ENCODE results near the gene ARID1B. TPM values are rescaled to one million over a fixed set of nuclear protein-coding genes. Genes with fewer than 3 reads are reported as not detected.

Gene ARID1B
- total RNA-seq, 6 experiments from 2014 or later = 23.2 to 35.3 (median 30.7) TPM

- Histone ChIP-seq H3K27ac (no peak overlapping the region), H3K9me3 (no peaks in the 10 kb centered on the region), H3K36me3 (no peaks in the 10 kb centered on the region), H3K4me1 (peaks cover 0 to 12% (median 3%) of the 10 kb centered on the region in 4 donors), H3K4me3 (no peak overlapping the region), H3K27me3 (peaks cover 0 to 17% of the 10 kb centered on the region in 2 donors)
- 50% methylated on average over 2 of the region's 3 CpGs for WGBS (ENCODE audit: insufficient coverage, low coverage, low lambda C conversion rate, missing lambda C conversion rate)
- TF ChIP-seq CTCF (IDR thresholded peaks at IDR 0.05) (no peak), POLR2A (IDR thresholded peaks at IDR 0.05) (no peak)
- ATAC-seq = no peak
- DNase-seq = no peak
- intact Hi-C loops (cut with DNase I) = no loop called here
Observed at GRCh38 chr6:157239148-157239547, 462.0 kb downstream of the ARID1B start.

- no peak for DNase-seq
- H3K36me3 ChIP-seq = no peaks in the 10 kb centered on the region
- no peaks in the 10 kb centered on the region for H3K9me3 ChIP-seq
- peaks cover 0 to 12% (median 3%) of the 10 kb centered on the region in 4 donors for H3K4me1 ChIP-seq
- intact Hi-C loops (cut with DNase I) = no loop called here
- 82% methylated on average over 12 of the region's 12 CpGs for WGBS (ENCODE audit: insufficient coverage, low coverage, low lambda C conversion rate, missing lambda C conversion rate)
- H3K27ac ChIP-seq = no peak overlapping the region
- H3K27me3 ChIP-seq = peaks cover 0 to 17% of the 10 kb centered on the region in 2 donors
- no peak for ATAC-seq
- H3K4me3 ChIP-seq = no peak overlapping the region
- TF ChIP-seq CTCF (IDR thresholded peaks at IDR 0.05) = no peak
- no peak for TF ChIP-seq POLR2A (IDR thresholded peaks at IDR 0.05)
Observed at GRCh38 chr6:157239671-157240058, 462.5 kb downstream of the ARID1B start.

GRCh38 chr6:157240059-157240959 is 463.1 kb downstream of the ARID1B start:
- WGBS (ENCODE audit: insufficient coverage, low coverage, low lambda C conversion rate, missing lambda C conversion rate) = 40% methylated on average over 21 of the region's 28 CpGs
- DNase-seq = peak in 1 of 3 donors; percentile 43
- H3K4me1 ChIP-seq = peaks cover 0 to 12% (median 3%) of the 10 kb centered on the region in 4 donors
- no peak for TF ChIP-seq POLR2A (IDR thresholded peaks at IDR 0.05)
- no peak for TF ChIP-seq CTCF (IDR thresholded peaks at IDR 0.05)
- H3K27ac ChIP-seq = no peak overlapping the region
- ATAC-seq = peak; percentile 14 to 58 (median 30)
- H3K9me3 ChIP-seq = no peaks in the 10 kb centered on the region
- H3K4me3 ChIP-seq = peak overlapping the region in 1 of 3 donors; percentile 6
- no peaks in the 10 kb centered on the region for H3K36me3 ChIP-seq
- H3K27me3 ChIP-seq = peaks cover 0 to 16% of the 10 kb centered on the region in 2 donors
- intact Hi-C loops (cut with DNase I) = no loop called here

- 62% methylated on average over 7 of the region's 10 CpGs for WGBS (ENCODE audit: insufficient coverage, low coverage, low lambda C conversion rate, missing lambda C conversion rate)
- no peaks in the 10 kb centered on the region for H3K9me3 ChIP-seq
- no peaks in the 10 kb centered on the region for H3K36me3 ChIP-seq
- peaks cover 0 to 9% of the 10 kb centered on the region in 2 donors for H3K27me3 ChIP-seq
- no peak overlapping the region for H3K4me3 ChIP-seq
- peaks cover 0 to 8% (median 1%) of the 10 kb centered on the region in 4 donors for H3K4me1 ChIP-seq
- no peak overlapping the region for H3K27ac ChIP-seq
- ATAC-seq (no peak), DNase-seq (peak in 1 of 3 donors; percentile 41)
- intact Hi-C loops (cut with DNase I) = no loop called here
- TF ChIP-seq CTCF (IDR thresholded peaks at IDR 0.05) (no peak), POLR2A (IDR thresholded peaks at IDR 0.05) (no peak)
Observed at GRCh38 chr6:157240960-157241311, 463.8 kb downstream of the ARID1B start.
